ENCODE data around the gene LHX5. TPM values are rescaled to one million over a fixed set of nuclear protein-coding genes. Genes with fewer than 3 reads are reported as not detected.

Gene LHX5
- total RNA-seq, 1 experiment from 2014 or later, result not detected

GRCh38 chr12:113474635-113475436, 3.2 kb upstream of the LHX5 start:
- intact Hi-C loops (cut with micrococcal nuclease; ENCODE audit: unreplicated experiment), result no loop called here
- Mint-ChIP-seq H3K4me3 (ENCODE audit: low read depth, unreplicated experiment) (no peak overlapping the region), H3K4me1 (ENCODE audit: low read depth, unreplicated experiment) (no peaks in the 10 kb centered on the region), H3K9me3 (ENCODE audit: low read depth, unreplicated experiment) (no peaks in the 10 kb centered on the region), H3K36me3 (ENCODE audit: insufficient read depth, unreplicated experiment) (no peaks in the 10 kb centered on the region), H3K27me3 (ENCODE audit: unreplicated experiment) (peaks cover 88% of the 10 kb centered on the region), H3K27ac (ENCODE audit: unreplicated experiment) (no peak overlapping the region)
- no peak for DNase-seq
- CTCF ChIA-PET, result no interaction called here
- no TSS peak for BruUV-seq (replicated peaks)
- no peak for TF ChIP-seq CTCF (IDR thresholded peaks at IDR 0.05; ENCODE audit: unreplicated experiment)

- Mint-ChIP-seq H3K9me3 (ENCODE audit: low read depth, unreplicated experiment) (no peaks in the 10 kb centered on the region), H3K27ac (ENCODE audit: unreplicated experiment) (no peak overlapping the region), H3K4me1 (ENCODE audit: low read depth, unreplicated experiment) (no peaks in the 10 kb centered on the region), H3K27me3 (ENCODE audit: unreplicated experiment) (peaks cover 88% of the 10 kb centered on the region), H3K36me3 (ENCODE audit: insufficient read depth, unreplicated experiment) (no peaks in the 10 kb centered on the region), H3K4me3 (ENCODE audit: low read depth, unreplicated experiment) (no peak overlapping the region)
- intact Hi-C loops (cut with micrococcal nuclease; ENCODE audit: unreplicated experiment), result no loop called here
- no peak for DNase-seq
- TF ChIP-seq CTCF (IDR thresholded peaks at IDR 0.05; ENCODE audit: unreplicated experiment), result no peak
- CTCF ChIA-PET, result interaction anchor here (1.0 kb wide), 1 partner anchor 12 kb away, joined by 3 read pairs; no protein-coding TSS in a partner anchor
- BruUV-seq (replicated peaks), result no TSS peak
Observed at GRCh38 chr12:113473942-113474341, 2.3 kb upstream of the LHX5 start.

GRCh38 chr12:113473400-113473799, 1.7 kb upstream of the LHX5 start:
- Mint-ChIP-seq H3K9me3 (ENCODE audit: low read depth, unreplicated experiment) (no peaks in the 10 kb centered on the region), H3K27me3 (ENCODE audit: unreplicated experiment) (peaks cover 88% of the 10 kb centered on the region), H3K36me3 (ENCODE audit: insufficient read depth, unreplicated experiment) (no peaks in the 10 kb centered on the region), H3K4me1 (ENCODE audit: low read depth, unreplicated experiment) (no peaks in the 10 kb centered on the region), H3K27ac (ENCODE audit: unreplicated experiment) (no peak overlapping the region), H3K4me3 (ENCODE audit: low read depth, unreplicated experiment) (no peak overlapping the region)
- no peak for DNase-seq
- no peak for TF ChIP-seq CTCF (IDR thresholded peaks at IDR 0.05; ENCODE audit: unreplicated experiment)
- intact Hi-C loops (cut with micrococcal nuclease; ENCODE audit: unreplicated experiment), result no loop called here
- CTCF ChIA-PET, result interaction anchor here (1.0 kb wide), 1 partner anchor 12 kb away, joined by 3 read pairs; no protein-coding TSS in a partner anchor
- no TSS peak for BruUV-seq (replicated peaks)

- CTCF ChIA-PET, result no interaction called here
- BruUV-seq (replicated peaks), result no TSS peak
- DNase-seq, result no peak
- intact Hi-C loops (cut with micrococcal nuclease; ENCODE audit: unreplicated experiment), result no loop called here
- Mint-ChIP-seq H3K27ac (ENCODE audit: unreplicated experiment) (no peak overlapping the region), H3K9me3 (ENCODE audit: low read depth, unreplicated experiment) (no peaks in the 10 kb centered on the region), H3K27me3 (ENCODE audit: unreplicated experiment) (peaks cover 88% of the 10 kb centered on the region), H3K36me3 (ENCODE audit: insufficient read depth, unreplicated experiment) (no peaks in the 10 kb centered on the region), H3K4me1 (ENCODE audit: low read depth, unreplicated experiment) (no peaks in the 10 kb centered on the region), H3K4me3 (ENCODE audit: low read depth, unreplicated experiment) (no peak overlapping the region)
- no peak for TF ChIP-seq CTCF (IDR thresholded peaks at IDR 0.05; ENCODE audit: unreplicated experiment)
Observed at GRCh38 chr12:113472191-113473121, 785 bp upstream of the LHX5 start.
